ENCODE data around the gene LRMDA.

GRCh38 chr10:75443362-75443761, 11.9 kb downstream of the LRMDA start:
- TF ChIP-seq, protein P1, sequence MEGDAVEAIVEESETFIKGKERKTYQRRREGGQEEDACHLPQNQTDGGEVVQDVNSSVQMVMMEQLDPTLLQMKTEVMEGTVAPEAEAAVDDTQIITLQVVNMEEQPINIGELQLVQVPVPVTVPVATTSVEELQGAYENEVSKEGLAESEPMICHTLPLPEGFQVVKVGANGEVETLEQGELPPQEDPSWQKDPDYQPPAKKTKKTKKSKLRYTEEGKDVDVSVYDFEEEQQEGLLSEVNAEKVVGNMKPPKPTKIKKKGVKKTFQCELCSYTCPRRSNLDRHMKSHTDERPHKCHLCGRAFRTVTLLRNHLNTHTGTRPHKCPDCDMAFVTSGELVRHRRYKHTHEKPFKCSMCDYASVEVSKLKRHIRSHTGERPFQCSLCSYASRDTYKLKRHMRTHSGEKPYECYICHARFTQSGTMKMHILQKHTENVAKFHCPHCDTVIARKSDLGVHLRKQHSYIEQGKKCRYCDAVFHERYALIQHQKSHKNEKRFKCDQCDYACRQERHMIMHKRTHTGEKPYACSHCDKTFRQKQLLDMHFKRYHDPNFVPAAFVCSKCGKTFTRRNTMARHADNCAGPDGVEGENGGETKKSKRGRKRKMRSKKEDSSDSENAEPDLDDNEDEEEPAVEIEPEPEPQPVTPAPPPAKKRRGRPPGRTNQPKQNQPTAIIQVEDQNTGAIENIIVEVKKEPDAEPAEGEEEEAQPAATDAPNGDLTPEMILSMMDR (IDR thresholded peaks at IDR 0.05): no peak
- TF ChIP-seq EP300 (IDR thresholded peaks at IDR 0.05): no peak
- no peak for TF ChIP-seq POLR2A (IDR thresholded peaks at IDR 0.05)
